ENCODE results near the gene LCE7A.

- no peak for TF ChIP-seq CTCF (IDR thresholded peaks at IDR 0.05)
- TF ChIP-seq ZNF512 (CRISPR knock-in tag; IDR thresholded peaks at IDR 0.05; ENCODE audit: borderline replicate concordance): no peak
- no peak for TF ChIP-seq SP1 (CRISPR knock-in tag; conservative IDR thresholded peaks at IDR 0.05)
- TF ChIP-seq USF2 (CRISPR knock-in tag; IDR thresholded peaks at IDR 0.05): no peak
Observed at GRCh38 chr1:152880907-152881306, 21.1 kb downstream of the LCE7A start.

All from WTC11 (cell line).